Activated T-cell treated with anti-CD3 and anti-CD28 coated beads for 48 hours (primary cell): ENCODE measurements around the gene CACNA2D4.
"Not testable (repeated sequence)": the region's sequence is repeated elsewhere in the genome, so short reads cannot be mapped to it uniquely, and the experiment has no call there.

Experiments
- DNase-seq: peaks from one replicate; pipeline ENCODE4 v3.0.0-alpha.2; 2020; ENCODE audit warnings: low read depth

The CACNA2D4 gene

DNA sequence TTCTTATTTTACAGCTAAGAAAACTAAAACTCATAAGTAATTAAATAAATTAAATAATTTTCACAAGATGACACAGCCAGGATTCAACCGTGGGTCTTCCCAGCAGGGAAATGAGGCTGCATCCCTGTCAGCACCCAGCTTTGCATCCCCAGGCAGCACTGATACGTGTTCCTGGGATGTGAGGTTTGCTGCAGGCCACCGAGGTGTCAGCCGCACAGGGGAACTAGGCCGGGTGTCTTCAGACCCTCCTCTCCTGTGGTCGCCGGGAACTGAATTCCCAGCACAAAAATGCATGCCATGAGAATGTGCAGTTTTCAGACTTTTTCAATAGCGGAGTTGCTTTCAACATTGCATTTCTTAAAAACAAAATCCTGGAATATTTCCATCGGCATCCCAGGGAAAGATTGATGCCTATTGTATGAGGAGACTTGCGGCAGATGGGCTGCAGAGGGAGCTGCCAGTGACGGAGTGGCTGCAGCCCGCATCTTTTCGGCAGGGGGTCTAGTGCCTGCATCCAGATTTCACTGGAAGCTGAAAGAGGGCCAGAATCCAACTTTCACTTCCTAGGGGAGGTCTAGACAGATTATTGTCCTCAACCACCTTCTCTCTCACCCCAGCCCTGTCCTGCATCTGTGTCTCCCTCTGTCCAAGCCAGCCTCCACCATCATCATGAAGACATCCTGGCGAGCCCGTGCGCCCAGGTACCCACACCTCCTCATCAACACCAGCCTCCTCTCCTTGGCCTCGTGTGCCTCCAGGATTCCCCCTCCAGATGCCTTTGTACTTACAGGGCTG, 85.5 kb downstream of the CACNA2D4 start:
- DNase-seq = no peak

DNA sequence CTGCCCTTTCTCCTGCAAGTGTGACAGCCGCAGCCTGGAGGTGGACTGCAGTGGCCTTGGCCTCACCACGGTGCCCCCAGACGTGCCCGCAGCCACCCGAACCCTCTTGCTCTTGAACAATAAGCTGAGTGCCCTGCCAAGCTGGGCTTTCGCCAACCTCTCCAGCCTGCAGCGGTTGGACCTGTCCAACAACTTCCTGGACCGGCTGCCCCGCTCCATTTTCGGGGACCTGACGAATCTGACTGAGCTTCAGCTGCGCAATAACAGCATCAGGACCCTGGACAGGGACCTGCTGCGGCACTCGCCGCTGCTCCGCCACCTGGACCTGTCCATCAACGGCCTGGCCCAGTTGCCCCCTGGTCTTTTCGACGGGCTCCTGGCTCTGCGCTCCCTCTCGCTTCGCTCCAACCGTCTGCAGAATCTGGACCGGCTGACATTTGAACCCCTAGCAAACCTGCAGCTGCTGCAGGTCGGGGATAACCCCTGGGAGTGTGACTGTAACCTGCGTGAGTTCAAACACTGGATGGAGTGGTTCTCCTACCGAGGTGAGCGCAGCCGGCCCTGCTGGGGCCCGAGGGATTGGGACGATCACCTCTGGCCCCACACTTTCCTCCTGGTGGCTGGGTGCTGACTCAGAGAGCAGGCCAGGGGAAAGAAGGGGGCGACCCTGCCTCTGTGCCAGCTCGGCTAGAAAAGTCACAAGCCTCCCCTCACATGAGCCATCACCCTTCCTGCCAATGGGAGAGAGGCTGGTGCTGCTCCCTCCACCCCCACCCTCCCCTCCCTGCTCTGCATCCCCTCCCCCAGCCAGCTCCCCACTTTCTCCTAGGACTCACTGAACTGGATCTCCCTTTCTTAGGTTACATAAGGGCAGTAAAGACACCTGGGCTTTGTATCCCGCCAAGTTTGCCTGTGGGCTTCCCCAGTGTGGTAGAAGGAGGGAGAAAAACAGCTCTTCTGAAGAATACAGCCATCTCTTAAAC, 87.2 kb downstream of the CACNA2D4 start:
- no peak for DNase-seq

DNA sequence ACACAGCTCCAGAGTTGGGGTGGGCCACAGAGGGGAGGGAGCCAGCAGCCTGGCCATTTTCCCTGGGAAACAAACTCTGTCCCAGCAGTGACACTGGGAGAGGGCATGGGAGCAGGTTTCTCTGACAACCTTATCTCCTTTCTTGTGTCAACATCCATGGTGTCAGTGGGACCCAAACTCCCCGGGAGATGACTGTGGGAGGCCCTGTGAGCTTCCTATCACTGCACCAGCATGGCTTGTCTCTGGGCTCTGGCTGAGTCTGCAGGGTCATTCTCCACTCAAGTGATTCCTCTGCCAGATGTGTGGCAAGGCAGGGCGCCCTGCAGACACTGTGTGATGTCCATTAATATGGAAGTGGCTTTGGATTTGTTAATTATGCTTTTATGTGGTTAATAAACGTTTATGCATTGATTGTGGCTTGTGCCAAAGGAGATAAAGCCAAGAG, 88.0 kb downstream of the CACNA2D4 start:
- no peak for DNase-seq

DNA sequence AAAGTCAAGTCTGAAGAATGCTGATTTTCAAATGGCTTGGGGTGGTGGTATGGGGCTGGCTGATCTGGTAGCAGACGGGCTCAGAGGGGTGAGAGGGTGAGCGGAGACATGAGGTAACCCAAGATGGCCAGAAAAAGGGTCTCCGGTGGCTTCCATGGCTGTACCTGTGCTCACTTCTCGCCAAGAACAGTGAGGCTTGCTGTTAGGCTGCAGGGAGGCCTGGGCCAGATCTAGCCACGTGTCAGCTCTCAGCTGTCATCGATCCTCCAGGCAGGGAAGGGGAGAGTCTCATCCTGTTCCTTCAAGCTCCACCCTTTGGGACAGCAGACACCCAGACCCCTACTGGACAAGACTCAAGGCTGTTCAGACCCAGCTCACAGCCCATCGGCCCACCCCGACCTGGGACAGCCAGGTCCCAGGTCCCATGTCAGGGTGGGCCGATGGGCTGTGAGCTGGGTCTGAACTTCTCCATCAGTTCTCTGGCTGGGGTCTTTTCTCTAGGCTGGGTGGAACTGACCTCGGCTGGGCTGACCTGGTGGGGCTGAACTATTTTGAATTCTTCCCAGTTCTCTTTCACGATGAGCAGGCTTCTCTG, 89.0 kb downstream of the CACNA2D4 start:
- DNase-seq = no peak

DNA sequence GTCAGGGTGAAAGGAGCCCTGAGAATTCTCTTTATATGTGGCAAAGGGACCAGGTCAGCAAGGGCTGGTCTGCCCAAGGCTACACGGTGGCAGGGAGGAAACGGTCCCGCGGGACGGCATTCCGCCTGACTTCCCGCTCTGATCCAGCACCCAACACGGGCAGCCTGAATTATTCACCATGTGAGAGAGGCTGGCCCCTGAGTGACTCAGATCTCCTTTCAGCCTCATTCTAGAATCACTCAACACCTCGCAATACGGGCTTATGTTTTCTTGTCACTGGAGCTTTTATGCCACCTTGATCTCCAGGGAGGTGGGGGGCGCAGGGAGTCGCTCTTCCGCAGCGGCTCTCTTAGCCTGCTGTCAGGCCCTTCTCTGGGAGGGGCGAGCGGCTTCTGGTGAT, 89.6 kb downstream of the CACNA2D4 start:
- no peak for DNase-seq

DNA sequence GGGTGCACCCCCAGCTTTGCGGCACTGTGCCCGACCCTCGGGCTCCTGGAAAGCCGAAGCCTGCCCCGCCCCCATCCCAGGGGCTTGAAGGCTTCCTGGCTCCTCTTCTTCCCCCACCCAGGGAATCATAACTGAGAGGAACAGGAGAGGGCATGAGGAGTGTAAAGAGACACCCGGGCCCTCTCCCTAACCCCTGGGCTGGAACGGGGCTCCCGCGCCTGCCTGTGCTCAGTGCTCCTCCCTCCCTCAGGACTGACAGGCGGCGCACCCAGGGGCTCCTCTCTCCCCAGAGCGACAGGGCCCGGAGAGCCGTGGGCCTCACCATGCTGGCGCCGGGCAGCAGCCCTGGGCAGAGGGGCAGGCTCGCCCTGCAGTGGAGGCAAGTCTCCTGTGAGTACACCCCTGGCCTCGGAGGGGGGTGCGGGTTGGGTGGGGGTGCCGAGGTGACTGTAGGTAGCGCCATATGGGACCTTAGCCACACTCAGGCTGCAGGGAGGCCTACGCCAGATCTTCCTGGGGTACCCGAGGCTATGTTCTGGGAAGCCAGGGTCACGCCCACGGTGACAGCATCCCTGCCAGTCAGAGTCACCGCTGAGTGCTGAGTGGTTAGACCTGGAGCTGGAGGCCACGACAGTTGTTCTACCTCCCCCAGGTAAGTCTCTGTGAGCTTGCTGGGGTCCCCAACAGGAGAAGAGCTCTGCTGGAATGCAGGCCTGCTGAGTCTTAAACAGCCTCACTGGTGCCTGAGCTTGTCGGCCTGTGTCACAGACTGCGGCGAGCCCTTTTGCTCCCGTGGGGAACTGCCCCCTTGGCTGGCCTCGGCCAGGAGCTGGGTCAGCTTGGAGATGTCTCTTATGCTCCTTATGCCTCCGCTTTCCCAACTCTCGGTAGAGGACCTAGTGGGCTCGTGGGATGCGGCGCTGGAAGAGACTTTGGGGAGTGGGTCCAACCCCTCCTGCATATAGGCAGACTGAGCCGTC, 90.3 kb downstream of the CACNA2D4 start:
- no peak for DNase-seq

DNA sequence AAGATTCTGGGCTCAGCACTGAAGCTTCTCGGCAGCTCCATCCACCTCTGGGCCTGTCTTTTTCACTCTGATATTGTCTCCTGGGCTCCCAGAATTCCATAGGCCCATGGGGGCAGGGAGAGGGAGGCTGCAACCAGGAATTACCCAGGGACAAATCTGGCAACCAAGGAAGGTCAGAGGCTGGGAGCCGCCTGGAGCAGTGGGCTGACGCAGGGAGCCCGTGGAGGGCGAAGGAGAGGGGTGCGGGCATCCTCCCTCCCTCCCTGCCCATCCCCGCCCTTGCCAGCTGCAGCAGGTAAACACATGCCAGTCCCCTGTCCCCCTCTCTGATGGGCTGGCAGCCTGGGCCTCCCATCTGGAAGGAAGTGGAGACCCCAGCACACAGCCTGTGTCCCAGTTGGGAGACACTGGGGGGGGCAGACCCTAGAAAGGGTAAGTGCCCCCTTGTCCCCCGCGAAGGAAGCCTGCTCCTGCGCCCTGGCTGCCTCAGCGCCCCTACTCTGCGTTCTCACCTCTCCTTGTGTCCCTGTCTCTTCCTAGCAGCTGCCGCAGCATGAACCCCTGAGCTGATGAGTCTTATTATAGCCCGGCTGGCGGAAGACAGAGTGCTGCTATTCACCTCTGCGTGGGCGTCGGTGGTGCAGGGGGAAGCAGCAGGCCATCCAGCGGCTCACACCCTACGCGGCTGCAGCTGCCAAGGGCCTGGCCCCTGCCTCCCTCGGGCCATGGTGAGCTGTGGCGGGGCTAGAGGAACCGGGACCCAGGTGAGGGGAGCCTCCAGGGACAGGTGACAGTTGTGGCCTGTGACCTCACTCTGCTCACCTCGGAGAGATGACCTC, 91.4 kb downstream of the CACNA2D4 start:
- DNase-seq = no peak

DNA sequence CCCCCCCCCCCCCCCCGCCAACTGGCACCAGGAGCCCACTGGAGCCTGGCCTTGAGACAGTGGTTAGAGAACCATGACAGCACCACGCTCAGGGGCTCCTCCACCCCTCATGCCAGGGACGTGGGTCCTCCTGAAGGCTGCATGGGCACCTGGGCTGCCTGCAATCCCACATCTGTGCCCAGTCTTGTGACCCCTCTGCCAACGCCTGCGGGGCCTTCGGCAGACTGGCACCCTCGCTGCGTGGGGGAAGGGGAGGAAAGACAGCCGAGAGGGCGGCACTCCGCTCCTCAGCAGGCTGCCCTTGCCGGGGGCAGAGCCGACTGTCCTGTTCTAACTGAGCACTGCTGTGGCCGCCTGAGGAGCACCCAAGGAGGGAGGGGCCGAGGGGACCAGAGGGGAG, 92.1 kb downstream of the CACNA2D4 start:
- no peak for DNase-seq

DNA sequence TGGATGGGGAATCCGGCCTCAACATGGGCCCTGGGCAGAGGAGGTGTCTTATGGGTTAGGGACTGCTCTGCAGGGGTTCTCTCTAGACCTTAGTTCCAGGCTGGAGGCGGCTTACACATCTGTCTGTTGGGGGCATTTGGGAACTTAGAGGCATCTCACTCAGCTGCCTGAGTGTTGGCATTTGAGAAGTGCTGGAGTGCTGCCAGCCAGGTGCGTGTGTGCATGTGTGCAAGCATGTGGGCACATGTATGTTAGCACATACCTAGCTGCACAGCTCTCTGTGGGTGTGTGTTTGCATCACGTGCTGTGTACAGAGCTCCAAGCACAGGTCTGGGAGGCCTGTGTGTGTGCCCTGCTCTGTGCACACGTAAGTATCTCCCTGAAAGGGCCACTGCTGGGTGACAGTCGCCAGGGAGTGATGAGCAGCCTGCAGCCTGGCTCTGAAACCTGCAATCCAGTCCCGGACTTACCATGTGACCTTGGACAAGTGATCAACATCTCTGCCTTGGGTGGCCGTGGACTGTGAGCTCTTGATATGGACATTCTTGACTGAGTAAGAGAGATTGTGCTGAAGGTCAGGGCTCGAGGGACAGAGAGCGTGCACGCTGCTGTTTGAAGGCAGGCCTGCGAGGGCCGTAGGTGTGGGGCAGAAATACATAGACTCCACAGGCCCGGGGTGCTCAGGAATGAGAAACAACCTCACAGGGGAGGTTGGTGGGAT, 92.9 kb downstream of the CACNA2D4 start:
- DNase-seq = no peak

DNA sequence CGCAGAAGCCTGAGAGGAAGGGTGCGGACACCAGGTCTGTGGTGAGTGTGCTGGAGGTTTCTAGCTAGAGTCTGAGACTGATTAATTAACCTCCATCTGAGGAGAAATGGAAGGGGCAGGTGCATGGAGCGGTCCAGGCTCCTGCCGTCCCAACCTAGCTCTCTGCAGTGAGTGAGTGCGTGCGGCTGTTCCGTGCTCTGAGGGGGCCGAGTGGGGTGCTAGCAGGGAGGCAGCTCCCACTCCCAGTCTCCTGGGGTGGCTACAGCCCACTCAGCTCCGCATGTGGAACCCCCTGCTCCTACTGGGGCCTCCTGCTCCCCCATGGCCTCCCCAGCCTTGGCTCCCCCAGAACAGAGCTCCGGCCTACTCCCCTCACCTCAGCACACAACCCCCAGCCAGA, 95.2 kb downstream of the CACNA2D4 start:
- no peak for DNase-seq

DNA sequence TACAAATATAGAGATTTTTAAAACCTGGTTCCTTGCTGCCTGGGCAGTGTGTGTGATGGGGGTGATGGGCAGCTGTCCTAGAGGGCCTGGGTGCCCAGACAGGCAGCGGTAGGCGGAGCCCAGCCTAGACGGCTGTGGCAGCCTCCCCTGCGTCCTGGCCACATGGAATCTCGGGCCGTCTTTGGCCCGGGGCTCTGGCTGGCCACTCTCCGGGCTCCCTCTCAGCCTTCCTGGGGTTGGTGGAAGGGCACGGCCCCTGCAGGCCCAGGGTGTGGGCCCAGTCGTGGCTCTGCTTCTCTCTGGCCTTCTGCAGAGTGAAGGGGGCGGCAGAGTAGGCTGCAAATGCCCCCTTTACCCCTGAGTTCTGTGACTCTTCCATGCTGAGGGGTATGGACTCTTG, 95.8 kb downstream of the CACNA2D4 start:
- no peak for DNase-seq

DNA sequence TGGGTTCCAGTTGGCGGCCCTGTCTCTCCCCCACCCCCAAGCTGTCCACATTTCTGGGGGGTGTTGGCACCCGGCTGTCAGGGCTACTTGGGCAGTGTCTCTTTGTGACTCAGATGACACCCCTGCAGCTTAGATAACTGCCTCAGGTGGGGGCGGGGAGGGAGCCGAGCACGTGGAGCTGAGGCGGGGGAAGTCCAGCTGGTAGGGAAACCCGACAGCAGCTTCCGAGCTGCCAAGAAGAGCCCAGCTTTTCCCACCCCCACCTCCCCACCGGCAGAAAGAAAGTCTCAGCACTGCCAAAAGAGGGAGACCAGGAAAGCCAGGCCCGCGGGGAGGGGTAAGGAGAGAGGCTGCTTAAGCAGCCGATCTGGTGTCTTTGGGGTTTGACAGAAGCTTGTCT, 96.6 kb downstream of the CACNA2D4 start:
- no peak for DNase-seq

DNA sequence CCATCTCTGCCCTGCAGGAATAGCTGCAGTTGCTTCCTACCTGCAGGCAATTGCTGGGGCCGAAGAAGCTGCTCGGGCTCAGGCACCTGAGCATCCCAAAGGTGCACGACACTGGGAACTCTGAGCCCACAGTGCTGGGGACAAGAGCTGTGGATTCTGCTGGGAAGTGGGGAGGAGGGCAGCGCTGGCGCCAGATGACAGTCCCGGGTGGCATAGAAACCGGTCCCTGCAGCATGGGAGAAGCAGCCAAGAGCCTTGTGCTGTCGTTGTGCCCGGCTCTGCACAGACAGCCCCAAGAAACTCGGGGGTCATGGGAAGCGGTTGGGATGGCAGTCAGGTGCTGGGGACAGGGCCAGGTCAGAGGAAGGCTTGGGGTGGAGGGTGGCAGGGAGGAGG, 97.6 kb downstream of the CACNA2D4 start:
- no peak for DNase-seq

DNA sequence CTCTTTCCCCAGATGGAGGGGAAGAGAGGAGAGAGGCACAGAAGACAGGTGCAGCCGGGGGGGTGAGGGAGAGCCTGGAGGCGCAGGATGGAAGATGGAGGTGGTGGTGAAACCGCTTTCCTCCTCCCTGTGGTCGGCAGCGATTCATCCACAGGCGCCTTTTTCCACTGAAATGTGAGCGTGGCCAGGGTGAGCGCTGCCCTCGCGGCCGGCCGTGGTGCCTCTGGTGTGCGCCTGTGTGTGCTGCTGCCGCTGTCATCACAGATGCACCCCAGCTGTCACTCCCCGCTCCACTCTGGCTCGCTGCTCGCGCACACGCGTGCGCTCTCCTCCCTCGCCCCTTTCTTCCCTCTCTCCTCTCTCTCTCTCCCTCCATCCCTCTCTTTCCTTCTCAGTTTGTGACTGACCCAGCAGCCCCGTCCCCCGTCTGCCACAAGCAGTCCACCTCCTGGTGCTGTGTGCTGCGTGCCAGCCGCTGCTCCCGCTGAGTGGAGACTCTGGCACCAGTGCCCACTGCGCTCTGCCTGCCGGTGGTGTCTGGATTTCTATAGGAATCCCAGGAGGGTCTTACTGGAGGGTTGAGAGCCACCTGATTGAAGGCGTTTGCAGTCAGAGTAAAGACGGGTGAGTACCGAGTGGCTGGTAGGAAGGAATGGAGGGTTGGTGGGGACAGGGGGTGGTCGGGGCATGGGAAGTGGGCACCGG, 98.1 kb downstream of the CACNA2D4 start, which contains the start of gene LRTM2:
Gene LRTM2, plus strand, starts transcription at position 375 of the 705 bp plus-strand sequence. CDS start 7,584 bp downstream, outside the sequence.
- DNase-seq = no peak

DNA sequence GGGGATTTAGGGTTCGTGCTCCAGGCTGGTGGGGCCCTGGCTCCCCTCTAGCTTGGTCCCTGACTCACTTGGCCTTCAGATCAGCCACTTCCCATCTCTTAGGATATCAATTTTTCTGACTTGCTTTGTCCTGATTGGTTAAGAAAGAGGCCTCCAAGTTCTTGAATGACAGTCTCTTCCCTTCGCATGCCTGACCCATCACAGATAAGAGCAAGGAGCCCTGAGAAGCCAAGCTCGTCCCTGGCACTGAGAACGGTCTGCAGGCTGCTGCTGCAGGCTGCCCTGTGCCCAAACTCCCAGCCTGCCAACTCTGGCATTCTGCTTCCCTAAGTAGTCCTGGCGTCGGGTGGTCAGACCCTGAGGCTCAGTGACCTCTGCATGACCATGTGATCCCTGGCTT, 98.9 kb downstream of the CACNA2D4 start:
- no peak for DNase-seq

DNA sequence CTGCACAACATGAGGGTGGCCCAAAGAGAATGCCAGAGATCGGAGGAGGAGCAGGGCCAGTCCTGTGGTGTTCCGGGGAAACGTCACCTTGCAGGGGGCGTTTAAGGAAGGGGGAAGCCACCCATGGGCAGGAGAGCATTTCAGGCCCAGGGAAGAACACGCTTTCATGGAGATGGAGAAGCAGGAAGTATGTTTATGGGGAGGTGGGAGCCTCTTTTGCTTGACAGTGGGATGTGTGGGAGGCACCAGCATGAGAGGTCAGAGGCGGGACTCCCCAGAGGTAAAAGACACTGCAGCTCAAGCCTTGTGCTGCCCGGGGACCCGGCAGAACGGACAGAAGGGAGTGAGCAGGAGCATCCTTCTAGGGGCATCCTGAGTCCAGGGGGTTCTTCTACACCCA, 99.4 kb downstream of the CACNA2D4 start:
- no peak for DNase-seq

DNA sequence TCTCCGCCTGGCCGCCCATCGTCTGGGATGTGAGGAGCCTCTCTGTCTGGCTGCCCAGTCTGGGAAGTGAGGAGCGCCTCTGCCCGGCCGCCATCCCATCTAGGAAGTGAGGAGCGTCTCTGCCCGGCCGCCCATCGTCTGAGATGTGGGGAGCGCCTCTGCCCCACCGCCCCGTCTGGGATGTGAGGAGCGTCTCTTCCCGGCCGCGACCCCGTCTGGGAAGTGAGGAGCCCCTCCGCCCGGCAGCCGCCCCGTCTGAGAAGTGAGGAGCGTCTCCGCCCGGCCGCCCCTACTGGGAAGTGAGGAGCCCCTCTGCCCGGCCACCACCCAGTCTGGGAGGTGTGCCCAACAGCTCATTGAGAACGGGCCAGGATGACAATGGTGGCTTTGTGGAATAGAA, 100.5 kb downstream of the CACNA2D4 start:
- not testable (repeated sequence) for DNase-seq

DNA sequence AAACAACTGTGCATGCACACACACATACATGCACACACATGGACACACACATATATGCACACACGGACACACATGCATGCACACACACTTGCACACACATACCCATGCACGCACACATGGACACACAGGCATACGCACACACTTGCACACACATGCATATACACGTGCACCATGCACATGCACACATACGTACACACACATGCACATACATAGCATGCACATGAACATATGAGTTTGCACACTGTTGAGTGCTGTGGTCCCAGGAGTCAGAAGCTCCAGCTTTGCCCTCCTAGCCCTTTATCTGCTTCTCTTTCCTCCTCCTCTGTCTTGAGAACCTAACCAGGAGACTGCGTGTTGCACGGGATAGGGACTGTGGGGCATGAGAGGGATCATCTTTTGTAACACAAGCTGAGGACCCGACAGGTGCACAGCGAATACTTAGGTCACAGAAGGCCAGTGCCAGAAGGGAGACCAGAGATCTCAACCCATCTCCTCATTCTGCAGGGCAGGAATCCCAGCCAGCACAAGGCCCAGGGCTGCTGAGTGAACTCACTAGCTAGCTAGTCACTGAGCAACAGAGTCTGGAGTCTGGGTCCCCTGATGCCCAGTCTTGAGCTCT, 101.6 kb downstream of the CACNA2D4 start:
- no peak for DNase-seq
